ENCODE results near the gene RNASE9. TPM values are rescaled to one million over a fixed set of nuclear protein-coding genes. Genes with fewer than 3 reads are reported as not detected.
"Not testable (repeated sequence)": the region's sequence is repeated elsewhere in the genome, so short reads cannot be mapped to it uniquely, and the experiment has no call there.

RNASE9 gene
- total RNA-seq, 2 experiments from 2014 or later: not detected

DNA sequence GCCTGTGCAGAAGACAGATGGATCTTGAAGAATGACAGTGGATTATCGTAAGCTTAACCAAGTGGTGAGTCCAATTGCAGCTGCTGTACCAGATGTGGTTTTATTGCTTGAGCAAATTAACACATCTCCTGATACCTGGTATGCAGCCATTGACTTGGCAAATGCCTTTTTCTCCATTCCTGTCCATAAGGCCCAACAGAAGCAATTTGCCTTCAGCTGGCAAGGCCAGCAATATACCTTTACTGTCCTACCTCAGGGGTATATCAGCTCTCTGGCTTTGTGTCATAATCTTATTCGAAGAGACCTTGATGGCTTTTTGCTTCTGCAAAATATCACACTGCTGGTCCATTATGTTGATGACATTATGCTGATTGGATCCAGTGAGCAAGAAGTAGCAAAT, 9.0 kb upstream of the RNASE9 start:
- H3K36me3 Mint-ChIP-seq (ENCODE audit: low read depth); H3K27me3 Mint-ChIP-seq (ENCODE audit: low read depth); POLR2A ChIA-PET; DNase-seq; CTCF ChIA-PET; H3K4me3 Mint-ChIP-seq; H3K9me3 Mint-ChIP-seq (ENCODE audit: insufficient read depth); ATAC-seq; H3K27ac Mint-ChIP-seq: not testable (repeated sequence)
- peaks cover 13% of the 10 kb centered on the region for H3K4me1 Mint-ChIP-seq (ENCODE audit: low read depth)

GRCh38 chr14:20569066-20569465, 8.2 kb upstream of the RNASE9 start:
- H3K36me3 Mint-ChIP-seq (ENCODE audit: low read depth): no peaks in the 10 kb centered on the region
- DNase-seq (no peak), ATAC-seq (no peak)
- H3K27me3 Mint-ChIP-seq (ENCODE audit: low read depth): peaks cover 6% of the 10 kb centered on the region
- CTCF ChIA-PET: no interaction called here
- no peak overlapping the region for H3K4me3 Mint-ChIP-seq
- POLR2A ChIA-PET: no interaction called here
- H3K9me3 Mint-ChIP-seq (ENCODE audit: insufficient read depth): no peaks in the 10 kb centered on the region
- H3K4me1 Mint-ChIP-seq (ENCODE audit: low read depth): peaks cover 13% of the 10 kb centered on the region
- H3K27ac Mint-ChIP-seq: no peak overlapping the region

DNA sequence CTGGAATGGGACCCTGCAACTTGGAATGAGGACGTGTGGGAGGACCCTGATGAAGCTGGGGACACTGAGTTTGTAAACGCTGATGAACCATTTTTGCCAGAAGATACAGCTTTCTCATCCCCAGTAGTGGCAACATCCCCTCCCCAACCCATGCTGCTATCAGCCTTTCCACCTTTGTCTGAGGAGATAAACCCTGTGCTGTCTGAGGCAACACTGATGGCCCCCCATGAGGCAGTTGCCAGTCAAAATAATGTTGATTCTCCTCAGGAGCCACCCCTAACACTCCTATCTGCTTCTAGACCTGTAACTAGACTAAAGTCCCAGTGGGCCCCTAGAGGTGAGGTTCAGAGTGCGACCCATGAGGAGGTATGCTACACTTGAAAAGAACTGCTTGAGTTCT, 7.5 kb upstream of the RNASE9 start:
- DNase-seq (no peak), ATAC-seq (no peak)
- Mint-ChIP-seq H3K4me3 (no peak overlapping the region), H3K4me1 (ENCODE audit: low read depth) (peaks cover 13% of the 10 kb centered on the region), H3K36me3 (ENCODE audit: low read depth) (no peaks in the 10 kb centered on the region), H3K27me3 (ENCODE audit: low read depth) (peaks cover 8% of the 10 kb centered on the region), H3K27ac (no peak overlapping the region), H3K9me3 (ENCODE audit: insufficient read depth) (no peaks in the 10 kb centered on the region)
- ChIA-PET POLR2A (no interaction called here), CTCF (no interaction called here)

- H3K9me3 Mint-ChIP-seq (ENCODE audit: insufficient read depth); DNase-seq; CTCF ChIA-PET; H3K4me3 Mint-ChIP-seq; H3K27ac Mint-ChIP-seq; H3K36me3 Mint-ChIP-seq (ENCODE audit: low read depth); POLR2A ChIA-PET; ATAC-seq: not testable (repeated sequence)
- H3K4me1 Mint-ChIP-seq (ENCODE audit: low read depth): peaks cover 13% of the 10 kb centered on the region
- peaks cover 14% of the 10 kb centered on the region for H3K27me3 Mint-ChIP-seq (ENCODE audit: low read depth)
Observed at GRCh38 chr14:20567199-20567598, 6.4 kb upstream of the RNASE9 start.

DNA sequence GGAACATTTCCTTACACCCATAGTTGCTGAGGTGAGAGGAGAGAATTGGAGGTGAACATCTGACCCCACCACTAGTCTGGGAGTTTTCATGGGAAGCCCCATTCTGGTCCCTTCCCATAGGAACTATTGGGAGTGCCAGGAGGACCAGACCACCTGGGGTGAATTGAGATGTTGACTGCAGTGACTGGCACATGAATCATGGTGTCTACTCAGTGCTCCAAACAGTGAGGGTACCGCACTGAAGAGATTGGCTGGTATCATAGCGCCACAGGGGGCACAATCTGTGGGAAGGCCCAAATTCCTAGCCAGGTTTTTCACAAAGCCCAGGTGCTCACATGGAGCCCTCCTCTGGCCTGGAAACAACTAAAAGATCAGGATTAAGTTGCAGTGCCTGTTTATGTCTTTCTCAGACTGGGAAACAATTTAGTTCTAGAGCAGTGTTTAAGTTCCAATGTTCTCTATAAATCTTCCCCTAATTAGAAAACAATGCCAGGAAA, 3.7 kb upstream of the RNASE9 start:
- CTCF ChIA-PET: no interaction called here
- no peak overlapping the region for H3K27ac Mint-ChIP-seq
- no peak for ATAC-seq

GRCh38 chr14:20563971-20564370, 3.1 kb upstream of the RNASE9 start:
- peaks cover 21% of the 10 kb centered on the region for H3K27me3 Mint-ChIP-seq (ENCODE audit: low read depth)
- DNase-seq: no peak
- H3K4me1 Mint-ChIP-seq (ENCODE audit: low read depth): peaks cover 11% of the 10 kb centered on the region
- POLR2A ChIA-PET: no interaction called here
- no peaks in the 10 kb centered on the region for H3K9me3 Mint-ChIP-seq (ENCODE audit: insufficient read depth)
- H3K4me3 Mint-ChIP-seq: no peak overlapping the region
- no peak overlapping the region for H3K27ac Mint-ChIP-seq
- CTCF ChIA-PET: no interaction called here
- no peak for ATAC-seq
- no peaks in the 10 kb centered on the region for H3K36me3 Mint-ChIP-seq (ENCODE audit: low read depth)

More for the DNA sequence above, 3.7 kb upstream of the RNASE9 start:
- Mint-ChIP-seq H3K4me3 (no peak overlapping the region), H3K36me3 (ENCODE audit: low read depth) (no peaks in the 10 kb centered on the region), H3K27me3 (ENCODE audit: low read depth) (peaks cover 21% of the 10 kb centered on the region), H3K9me3 (ENCODE audit: insufficient read depth) (no peaks in the 10 kb centered on the region), H3K4me1 (ENCODE audit: low read depth) (peaks cover 11% of the 10 kb centered on the region)
- POLR2A ChIA-PET: no interaction called here
- DNase-seq: no peak

DNA sequence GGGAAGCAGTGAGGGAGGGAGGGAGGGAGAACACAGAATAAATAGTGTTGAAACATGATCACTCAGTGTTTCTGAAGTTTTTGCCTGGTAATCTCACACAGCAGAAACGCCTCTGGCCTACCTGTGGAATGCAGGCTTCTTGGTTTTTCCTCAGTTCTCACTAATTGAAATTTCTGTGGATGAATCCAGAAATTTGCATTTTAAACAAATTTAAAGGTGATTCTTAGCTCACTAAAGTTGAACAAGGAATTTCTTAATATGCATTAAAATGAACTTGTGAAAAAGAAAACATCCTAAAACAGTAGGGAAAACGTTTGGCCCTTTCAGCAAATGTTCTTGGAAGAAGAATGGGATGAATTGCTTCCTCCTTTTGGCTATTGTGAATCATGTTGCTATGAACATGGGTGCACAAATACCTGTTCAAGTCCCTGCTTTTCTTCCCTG, 1.4 kb downstream of the RNASE9 start:
- no peaks in the 10 kb centered on the region for H3K36me3 Mint-ChIP-seq (ENCODE audit: low read depth)
- H3K27ac Mint-ChIP-seq: no peak overlapping the region
- no peaks in the 10 kb centered on the region for H3K4me1 Mint-ChIP-seq (ENCODE audit: low read depth)
- no peak for DNase-seq
- ATAC-seq: no peak
- no peak overlapping the region for H3K4me3 Mint-ChIP-seq
- H3K27me3 Mint-ChIP-seq (ENCODE audit: low read depth): peaks cover 16% of the 10 kb centered on the region
- H3K9me3 Mint-ChIP-seq (ENCODE audit: insufficient read depth): no peaks in the 10 kb centered on the region
- ChIA-PET CTCF (no interaction called here), POLR2A (no interaction called here)

GRCh38 chr14:20557212-20557542, 3.7 kb downstream of the RNASE9 start:
- no peak overlapping the region for H3K27ac Mint-ChIP-seq

DNA sequence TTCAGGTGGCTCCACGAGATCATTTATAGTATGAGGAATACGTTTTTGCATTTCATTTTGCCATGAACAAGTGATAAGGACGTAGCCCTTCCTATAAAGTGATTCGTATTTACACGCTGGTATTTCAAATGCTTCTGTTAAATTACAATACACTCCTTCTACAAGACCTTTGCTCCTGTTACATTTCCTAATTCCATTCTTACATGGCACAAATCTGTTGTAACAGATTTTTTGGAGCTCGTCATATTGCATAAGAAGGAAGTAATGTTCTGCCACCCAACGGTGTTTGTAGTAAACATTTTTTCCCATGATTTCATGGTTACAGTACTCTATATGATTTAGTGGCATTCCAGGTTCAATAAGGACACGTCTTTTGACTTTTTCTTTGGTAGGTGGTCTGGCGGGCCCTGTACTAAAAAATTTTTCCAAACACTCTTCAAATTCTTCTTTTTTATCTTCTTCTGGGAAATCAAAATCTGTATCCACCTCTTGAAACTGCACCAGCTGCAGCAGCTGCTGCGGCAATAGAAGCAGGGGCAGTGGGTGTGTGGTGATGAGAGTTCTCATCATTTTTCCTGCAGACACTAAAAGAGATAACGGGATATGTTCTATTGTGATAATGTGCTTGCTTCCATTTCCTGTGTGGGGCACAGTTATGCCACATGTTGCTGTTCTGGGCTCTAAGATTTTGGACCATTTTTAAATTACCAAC, 4.2 kb downstream of the RNASE9 start:
- Mint-ChIP-seq H3K4me1 (ENCODE audit: low read depth) (no peaks in the 10 kb centered on the region), H3K36me3 (ENCODE audit: low read depth) (no peaks in the 10 kb centered on the region), H3K9me3 (ENCODE audit: insufficient read depth) (no peaks in the 10 kb centered on the region), H3K27ac (no peak overlapping the region), H3K4me3 (no peak overlapping the region), H3K27me3 (ENCODE audit: low read depth) (peaks cover 7% of the 10 kb centered on the region)
- CTCF ChIA-PET: no interaction called here
- ATAC-seq (no peak), DNase-seq (no peak)
- POLR2A ChIA-PET: no interaction called here

More at GRCh38 chr14:20557212-20557542, 3.7 kb downstream of the RNASE9 start:
- CTCF ChIA-PET: no interaction called here
- Mint-ChIP-seq H3K36me3 (ENCODE audit: low read depth) (no peaks in the 10 kb centered on the region), H3K9me3 (ENCODE audit: insufficient read depth) (no peaks in the 10 kb centered on the region), H3K27me3 (ENCODE audit: low read depth) (peaks cover 9% of the 10 kb centered on the region), H3K4me3 (no peak overlapping the region), H3K4me1 (ENCODE audit: low read depth) (no peaks in the 10 kb centered on the region)
- DNase-seq: no peak
- no peak for ATAC-seq
- POLR2A ChIA-PET: no interaction called here

GRCh38 chr14:20555845-20556244, 5.0 kb downstream of the RNASE9 start:
- ATAC-seq: no peak
- DNase-seq: no peak
- no peak overlapping the region for H3K27ac Mint-ChIP-seq
- CTCF ChIA-PET: no interaction called here
- H3K36me3 Mint-ChIP-seq (ENCODE audit: low read depth): no peaks in the 10 kb centered on the region
- H3K4me3 Mint-ChIP-seq: no peak overlapping the region
- H3K9me3 Mint-ChIP-seq (ENCODE audit: insufficient read depth): no peaks in the 10 kb centered on the region
- no peaks in the 10 kb centered on the region for H3K4me1 Mint-ChIP-seq (ENCODE audit: low read depth)
- peaks cover 3% of the 10 kb centered on the region for H3K27me3 Mint-ChIP-seq (ENCODE audit: low read depth)
- POLR2A ChIA-PET: no interaction called here

- peaks cover 5% of the 10 kb centered on the region for H3K27me3 Mint-ChIP-seq (ENCODE audit: low read depth)
- no peaks in the 10 kb centered on the region for H3K36me3 Mint-ChIP-seq (ENCODE audit: low read depth)
- ChIA-PET POLR2A (no interaction called here), CTCF (no interaction called here)
- no peaks in the 10 kb centered on the region for H3K9me3 Mint-ChIP-seq (ENCODE audit: insufficient read depth)
- ATAC-seq (no peak), DNase-seq (no peak)
- H3K4me1 Mint-ChIP-seq (ENCODE audit: low read depth): no peaks in the 10 kb centered on the region
- H3K27ac Mint-ChIP-seq: no peak overlapping the region
- H3K4me3 Mint-ChIP-seq: no peak overlapping the region
Observed at GRCh38 chr14:20553024-20553423, 7.8 kb downstream of the RNASE9 start.

DNA sequence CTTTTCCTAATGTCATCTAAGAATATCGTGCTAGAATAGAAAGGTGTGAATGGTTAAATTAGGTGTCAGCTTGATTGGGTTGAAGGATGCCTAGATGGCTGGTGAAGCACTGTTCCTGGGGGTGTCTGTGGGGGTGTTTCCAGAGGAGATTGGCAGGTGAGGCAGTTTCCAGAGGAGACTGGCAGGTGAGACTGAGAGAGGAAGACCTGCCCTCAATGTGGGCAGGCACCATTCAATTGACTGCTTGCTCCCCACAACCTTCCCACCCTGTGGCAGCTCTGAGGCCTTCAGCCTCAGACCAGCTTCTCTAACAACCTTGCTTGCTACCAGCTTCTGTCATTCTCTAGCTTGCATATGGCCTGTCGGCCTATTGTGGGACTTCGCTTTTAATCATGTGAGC, 9.2 kb downstream of the RNASE9 start:
- no peaks in the 10 kb centered on the region for H3K4me1 Mint-ChIP-seq (ENCODE audit: low read depth)
- H3K9me3 Mint-ChIP-seq (ENCODE audit: insufficient read depth): no peaks in the 10 kb centered on the region
- POLR2A ChIA-PET: no interaction called here

GRCh38 chr14:20550926-20551325, 9.9 kb downstream of the RNASE9 start:
- DNase-seq: no peak
- Mint-ChIP-seq H3K4me3 (no peak overlapping the region), H3K27me3 (ENCODE audit: low read depth) (peaks cover 5% of the 10 kb centered on the region), H3K9me3 (ENCODE audit: insufficient read depth) (no peaks in the 10 kb centered on the region), H3K27ac (no peak overlapping the region), H3K4me1 (ENCODE audit: low read depth) (no peaks in the 10 kb centered on the region), H3K36me3 (ENCODE audit: low read depth) (no peaks in the 10 kb centered on the region)
- no peak for ATAC-seq
- POLR2A ChIA-PET: no interaction called here
- CTCF ChIA-PET: no interaction called here

More for the DNA sequence above, 9.2 kb downstream of the RNASE9 start:
- CTCF ChIA-PET: no interaction called here
- H3K4me3 Mint-ChIP-seq: no peak overlapping the region
- no peak for DNase-seq
- H3K36me3 Mint-ChIP-seq (ENCODE audit: low read depth): no peaks in the 10 kb centered on the region
- ATAC-seq: no peak
- H3K27me3 Mint-ChIP-seq (ENCODE audit: low read depth): peaks cover 5% of the 10 kb centered on the region
- H3K27ac Mint-ChIP-seq: no peak overlapping the region

Data from activated CD8-positive, alpha-beta T cell treated with anti-CD3 and anti-CD28 coated beads, Interleukin-2, amount 10 ng/mL, durations not matched to agents 7 days and 5 days (primary cell).